CD4-positive, alpha-beta T cell treated with Interleukin-10 for 1 hour (primary cell): ENCODE measurements around the gene SEC31B.

Source experiments
- DNase-seq: peaks from one replicate; pipeline ENCODE4 v3.0.0-alpha.2; 2020

The SEC31B gene

DNA sequence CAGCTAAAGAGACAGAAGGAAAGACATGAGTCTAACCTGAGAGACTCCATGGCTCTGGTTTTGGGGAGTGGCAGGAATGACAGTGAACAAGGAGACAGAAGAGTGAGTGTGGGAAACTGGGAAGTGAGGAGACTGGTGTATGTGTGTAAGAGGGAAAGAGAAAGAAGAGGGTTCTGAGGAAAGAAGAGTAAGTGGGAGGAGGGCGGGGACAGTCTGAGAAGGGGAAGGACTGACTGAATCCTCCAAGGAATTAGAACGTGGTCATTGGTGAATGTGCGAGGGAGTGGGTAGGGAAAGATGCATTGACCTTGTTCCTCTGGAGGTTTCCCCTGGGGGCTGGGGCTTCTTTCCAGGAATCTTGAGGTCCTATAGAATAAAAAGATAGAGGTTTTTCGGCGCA, 30.3 kb downstream of the SEC31B start:
- no peak for DNase-seq

DNA sequence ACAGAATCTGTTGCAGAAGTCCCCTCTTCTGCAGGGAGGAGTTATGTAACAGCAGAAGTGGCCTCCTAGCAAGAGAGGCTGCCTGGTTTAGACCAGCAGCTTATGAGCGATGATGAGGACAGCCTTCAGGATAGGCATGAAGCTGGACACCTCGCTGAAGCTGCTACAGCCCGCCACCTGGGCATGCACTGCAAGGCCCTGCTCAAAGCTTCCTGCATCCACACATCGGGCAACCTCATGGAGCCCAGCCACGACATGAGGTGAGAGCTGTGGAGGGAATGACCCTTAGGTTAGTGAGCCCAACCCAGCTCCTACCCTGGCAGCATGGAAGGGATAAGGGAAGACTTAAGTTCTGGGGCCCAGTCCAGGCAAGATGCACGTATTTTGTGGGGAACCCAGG, 32.1 kb downstream of the SEC31B start:
- DNase-seq, result no peak

DNA sequence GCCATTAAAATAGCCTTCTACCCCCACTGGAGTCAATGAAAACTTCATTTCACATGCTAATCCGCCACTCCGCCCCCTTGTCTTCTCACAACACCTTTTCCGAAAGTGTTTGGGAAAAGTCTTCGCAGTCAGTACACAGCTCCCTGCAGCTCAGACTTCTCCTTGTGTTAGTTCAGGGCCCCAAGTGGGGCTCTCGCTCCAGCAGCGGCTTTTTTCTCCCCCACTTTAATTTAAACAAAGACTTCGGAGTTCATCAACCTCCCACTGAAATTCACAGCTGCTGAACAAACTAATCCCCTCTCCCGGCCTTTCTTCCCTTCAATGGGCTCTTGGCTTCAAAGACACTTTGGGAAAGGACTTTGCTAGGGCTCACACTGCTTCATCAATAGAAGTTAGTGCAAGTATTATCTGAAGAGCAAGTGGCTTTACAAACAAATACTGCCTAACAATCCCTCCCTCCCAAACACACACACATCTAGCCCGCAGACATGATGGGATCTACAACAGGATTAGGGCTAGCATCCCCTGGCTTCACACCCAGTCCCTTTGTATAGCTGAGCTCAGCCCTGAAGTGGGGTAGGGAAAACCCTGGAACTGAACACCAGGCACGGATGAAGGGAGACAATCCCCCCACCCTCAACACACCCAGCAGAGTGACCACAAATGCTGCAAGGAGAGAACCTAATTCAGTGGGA, 33.7 kb downstream of the SEC31B start:
- DNase-seq, result no peak

DNA sequence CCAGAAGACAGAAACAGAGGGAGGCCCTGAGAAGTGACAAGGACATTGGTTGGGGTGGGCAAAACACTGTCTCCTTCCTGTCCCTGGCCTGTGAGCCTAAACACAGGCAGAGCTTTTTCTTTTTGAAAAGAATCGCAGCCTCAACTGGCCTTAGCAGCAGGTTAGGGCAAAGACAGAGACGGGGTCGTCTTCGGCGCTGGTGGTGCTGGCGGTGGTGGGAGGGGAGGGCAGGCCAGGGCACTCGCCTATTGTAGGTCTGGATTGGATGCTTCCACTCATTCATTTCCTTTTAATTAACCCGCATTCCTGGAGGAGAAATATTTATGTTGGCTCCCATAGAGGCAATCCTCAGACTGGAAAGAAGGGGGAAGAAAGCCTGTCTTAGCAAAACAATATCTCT, 34.3 kb downstream of the SEC31B start:
- DNase-seq, result no peak

DNA sequence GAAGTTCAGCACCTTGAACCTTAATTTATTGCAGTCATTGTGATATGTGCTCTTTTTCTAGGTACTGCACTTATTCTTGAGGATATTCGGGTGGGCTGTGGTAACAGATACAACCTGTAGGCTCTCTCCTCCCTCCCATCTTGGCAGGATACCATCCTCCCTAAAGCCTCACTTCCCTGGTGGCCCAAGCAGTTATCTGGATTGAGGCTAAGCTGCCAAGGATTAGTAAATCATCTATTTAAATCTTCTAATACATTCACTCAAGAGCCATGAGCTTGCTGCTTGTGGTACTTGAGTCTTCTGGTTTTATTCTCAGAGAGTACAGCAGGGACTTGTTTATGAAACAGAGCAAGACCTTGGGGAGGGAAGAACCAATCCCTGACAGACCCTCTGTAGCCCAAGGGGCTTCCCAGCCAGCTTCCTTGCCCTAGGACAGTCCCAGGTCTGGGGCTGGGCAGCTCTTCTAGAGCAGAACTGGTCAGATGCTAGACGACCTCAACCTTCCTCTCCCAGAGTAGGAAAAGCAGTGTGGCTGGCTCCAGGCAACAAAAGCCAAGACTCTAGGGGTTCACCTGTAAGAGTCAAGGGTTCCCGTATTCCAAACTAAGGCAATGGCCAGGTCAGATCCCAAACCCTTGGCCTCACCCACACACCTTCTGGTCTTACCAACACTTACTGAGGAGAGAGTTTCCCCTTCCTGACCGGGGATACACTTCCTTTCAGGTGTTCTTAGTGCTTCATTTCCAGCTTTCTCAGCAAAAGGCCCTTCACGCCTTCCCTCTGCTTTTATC, 35.6 kb downstream of the SEC31B start:
- DNase-seq, result no peak

DNA sequence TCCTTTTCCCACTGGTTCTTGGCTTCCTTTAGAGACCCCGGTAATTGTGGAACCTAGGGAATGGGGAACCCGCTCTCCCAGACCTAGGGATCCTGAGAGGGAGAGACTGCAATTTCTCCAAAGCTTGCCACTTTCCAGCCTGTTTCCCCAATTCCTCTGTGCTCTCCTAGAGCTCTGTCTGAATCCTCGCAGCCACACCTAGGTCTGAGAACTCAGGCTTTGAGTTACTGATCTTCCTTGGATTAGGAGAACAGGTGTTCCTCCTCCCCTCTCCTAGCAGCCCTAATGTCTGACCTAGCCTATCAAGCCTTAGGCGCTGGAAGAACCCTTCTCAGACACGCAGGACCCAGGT, 36.9 kb downstream of the SEC31B start:
- no peak for DNase-seq

DNA sequence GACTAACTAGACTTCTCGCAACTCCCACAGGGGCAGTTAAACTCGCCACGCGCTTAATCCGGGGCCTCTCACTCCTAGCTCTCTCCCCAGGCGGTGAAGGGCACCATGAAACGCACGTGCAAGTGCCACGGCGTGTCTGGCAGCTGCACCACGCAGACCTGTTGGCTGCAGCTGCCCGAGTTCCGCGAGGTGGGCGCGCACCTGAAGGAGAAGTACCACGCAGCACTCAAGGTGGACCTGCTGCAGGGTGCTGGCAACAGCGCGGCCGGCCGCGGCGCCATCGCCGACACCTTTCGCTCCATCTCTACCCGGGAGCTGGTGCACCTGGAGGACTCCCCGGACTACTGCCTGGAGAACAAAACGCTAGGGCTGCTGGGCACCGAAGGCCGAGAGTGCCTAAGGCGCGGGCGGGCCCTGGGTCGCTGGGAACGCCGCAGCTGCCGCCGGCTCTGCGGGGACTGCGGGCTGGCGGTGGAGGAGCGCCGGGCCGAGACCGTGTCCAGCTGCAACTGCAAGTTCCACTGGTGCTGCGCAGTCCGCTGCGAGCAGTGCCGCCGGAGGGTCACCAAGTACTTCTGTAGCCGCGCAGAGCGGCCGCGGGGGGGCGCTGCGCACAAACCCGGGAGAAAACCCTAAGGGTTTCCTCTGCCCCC, 37.4 kb downstream of the SEC31B start:
- DNase-seq, result peak; percentile 69

DNA sequence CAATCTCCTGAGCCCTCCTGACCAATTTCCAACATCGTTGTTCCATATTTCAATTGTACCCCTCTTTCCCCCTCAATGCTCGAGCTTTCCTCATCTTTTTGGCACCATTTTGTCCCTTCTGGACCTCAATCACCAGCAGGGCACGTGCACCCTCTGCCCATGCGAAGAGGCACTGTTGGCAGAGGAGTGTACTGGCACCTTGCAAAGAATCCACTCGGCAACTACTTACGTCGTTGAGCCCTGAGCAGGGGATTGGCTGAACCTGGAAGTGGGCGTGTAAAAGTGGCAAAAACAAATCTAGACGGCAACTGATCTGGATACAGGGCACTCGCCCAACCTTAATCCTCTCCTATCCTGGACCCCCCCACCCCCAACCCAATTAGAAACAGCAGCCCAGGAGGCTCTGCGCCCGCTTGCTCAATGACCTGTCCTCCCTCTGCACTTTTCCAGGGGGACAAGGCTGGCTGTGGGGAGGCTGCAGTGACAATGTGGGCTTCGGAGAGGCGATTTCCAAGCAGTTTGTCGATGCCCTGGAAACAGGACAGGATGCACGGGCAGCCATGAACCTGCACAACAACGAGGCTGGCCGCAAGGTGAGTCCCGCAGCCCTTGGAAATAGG, 38.1 kb downstream of the SEC31B start:
- DNase-seq, result peak; percentile 95

DNA sequence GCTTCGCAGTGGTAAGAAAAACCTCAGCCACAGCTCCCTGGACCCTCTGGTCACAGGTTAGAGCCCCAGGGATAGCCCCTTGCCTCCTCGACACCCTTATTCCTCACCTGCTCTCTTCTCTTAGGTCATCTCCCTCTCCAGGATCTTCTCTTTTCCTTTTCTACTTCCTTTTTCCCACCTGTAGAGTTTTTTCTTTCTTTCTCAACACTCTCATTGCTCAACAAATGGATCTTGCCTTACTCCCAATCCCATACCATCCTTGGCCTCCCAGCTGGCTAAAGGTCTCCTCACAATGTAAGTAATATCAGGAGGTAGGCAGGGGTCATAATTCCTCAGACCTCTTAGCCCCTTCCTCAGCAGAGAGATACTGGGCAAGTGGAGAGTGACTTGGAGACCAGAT, 39.7 kb downstream of the SEC31B start:
- DNase-seq, result no peak

DNA sequence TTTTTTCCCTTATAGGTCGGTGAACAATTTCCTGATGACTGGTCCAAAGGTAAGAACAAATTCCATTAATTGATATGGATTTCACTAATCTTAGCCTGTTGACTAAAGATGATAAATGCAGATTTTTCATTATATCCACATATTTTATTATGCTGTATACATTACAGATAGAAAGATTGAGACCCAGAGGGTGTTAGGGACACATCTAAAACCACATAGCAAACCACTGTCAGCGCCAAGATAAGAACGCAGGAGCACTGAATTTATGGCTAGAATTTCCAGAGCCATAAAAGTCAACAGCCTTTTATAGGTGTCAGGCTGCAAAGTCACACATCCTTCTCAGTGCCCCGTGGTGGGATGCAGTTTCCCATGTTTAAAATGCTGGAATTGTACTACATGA, 40.6 kb downstream of the SEC31B start:
- DNase-seq, result no peak

DNA sequence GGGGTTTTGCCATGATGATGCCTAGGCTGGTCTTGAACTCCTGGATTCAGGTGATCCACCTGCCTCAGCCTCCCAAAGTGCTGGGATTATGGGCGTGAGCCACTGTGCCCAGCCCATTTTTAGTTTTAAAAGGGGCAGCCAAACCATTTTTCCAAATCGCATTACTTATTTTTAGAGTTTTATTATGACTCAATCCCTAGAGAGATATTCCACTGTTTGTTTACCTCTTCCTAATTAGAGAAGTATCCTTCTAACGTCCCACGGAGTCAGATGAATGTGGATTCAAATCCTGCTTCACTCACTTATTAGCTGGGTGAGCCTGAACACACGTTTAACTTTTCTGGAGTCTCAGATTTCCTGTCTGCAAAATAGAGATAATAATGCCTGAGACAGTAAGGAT, 41.7 kb downstream of the SEC31B start:
- DNase-seq, result no peak

DNA sequence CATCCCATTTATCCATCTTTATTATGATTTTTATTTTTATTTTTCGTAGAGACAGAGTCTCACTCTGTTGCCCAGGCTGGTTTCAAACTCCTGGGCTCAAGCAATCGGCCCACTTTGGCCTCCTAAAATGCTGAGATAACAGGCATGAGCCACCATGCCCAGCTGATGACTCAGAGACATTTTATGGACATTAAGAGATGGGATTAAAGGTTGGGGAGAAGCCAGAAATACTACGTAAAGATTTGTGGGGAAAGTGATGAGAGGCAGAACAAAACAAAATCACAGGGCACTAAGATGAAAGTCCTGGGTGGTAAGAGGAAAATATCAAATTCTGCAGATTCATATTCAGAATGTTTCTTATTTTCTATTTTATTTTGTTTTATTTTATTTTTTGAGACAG, 49.3 kb downstream of the SEC31B start:
- no peak for DNase-seq

DNA sequence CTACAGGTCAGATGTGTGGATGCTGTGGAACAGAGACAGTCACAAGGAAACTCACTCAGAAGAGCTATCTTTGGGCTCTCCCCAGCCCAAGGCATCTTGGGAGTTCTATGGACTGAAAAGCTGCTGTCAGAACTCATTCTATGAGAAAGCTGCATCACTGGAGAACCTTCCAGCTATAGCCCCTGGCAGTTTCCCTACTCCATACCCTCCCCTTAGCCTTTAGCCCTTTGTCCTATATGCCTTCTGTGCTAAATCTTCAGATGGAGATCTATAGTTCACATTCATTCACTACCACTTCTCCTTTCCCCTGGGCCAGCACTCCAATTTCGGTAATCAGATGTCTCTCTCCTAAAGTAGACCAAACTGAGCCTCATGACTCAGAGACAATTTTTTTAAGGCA, 49.9 kb downstream of the SEC31B start:
- no peak for DNase-seq

DNA sequence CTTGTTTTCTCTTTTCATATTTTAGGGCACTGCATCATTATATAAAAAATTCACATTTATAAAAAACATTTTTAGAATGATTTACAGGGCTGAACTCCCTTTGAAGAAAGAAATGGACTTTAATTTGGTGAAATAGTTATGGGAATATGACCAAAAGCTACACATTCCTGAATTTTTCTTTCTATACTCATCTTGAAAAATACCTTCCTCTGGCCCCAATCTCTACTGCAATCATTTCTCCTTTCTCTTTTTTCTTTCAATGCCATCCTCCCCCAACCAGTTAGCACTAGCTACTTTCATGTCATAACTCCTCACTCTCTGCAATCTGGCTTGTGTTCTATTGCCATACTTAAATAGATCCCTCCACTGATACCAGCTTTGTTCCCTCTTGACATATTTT, 50.7 kb downstream of the SEC31B start:
- no peak for DNase-seq

DNA sequence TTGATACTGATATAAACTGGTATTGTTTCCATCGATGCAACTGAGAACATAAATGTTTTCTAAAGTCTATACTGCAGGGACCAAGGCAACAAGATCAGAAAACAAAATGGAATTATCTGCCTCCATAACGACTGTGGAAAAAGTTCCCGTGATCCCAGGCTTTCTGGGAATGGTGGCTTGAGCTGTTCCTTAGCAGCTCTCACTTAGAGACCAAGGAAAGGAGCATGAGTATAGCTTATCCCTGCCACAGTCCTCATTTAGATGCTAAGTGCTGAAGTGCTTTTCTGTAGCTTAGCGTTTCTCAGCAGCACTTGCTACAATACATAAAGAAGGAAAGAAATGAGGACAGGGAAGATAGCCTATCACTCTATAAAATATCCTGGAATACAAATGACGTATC, 51.3 kb downstream of the SEC31B start:
- no peak for DNase-seq

DNA sequence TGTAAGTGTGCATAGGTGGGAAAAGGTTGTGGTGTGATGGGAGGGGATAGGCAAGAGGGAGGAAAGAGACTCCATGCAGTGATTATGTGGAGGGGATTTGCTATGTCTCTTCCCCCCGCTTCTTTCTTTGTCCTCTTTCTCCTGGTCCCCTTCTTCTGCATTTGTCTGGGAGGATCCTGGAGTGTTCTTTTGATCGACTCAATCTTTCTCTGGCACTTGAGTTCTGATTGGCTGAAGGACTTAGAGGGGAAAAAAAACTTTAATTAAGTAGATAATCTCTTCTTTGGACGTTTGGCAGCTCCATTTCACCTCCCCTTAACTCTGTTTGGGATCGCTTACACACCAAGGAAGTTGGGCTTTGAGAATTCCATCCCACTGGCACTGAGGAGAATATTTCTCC, 57.0 kb downstream of the SEC31B start, which contains the start of gene WNT8B:
TSS of gene WNT8B (plus strand) at position 301 of the 400 bp plus-strand sequence. CDS start 160 bp downstream, outside the sequence.
- DNase-seq, result no peak

DNA sequence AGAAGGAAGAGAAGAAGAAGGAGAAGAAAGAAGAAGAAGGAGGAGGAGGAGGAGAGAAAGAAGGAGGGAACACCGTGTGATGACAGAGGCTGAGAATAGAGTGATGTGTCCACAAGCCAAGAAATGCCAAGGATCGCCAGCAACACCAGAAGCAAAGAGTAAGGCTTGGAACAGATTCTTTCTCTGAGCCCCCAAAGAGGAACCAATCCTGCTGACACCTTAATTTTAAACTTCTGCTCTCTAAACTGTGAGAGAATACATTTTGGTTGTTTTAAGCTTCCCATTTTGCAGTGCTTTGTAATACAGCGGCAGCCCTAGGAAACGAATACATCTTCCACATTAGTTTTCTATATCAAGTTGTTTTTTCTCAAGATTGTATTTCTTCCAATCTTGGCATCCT, 70.7 kb downstream of the SEC31B start:
- no peak for DNase-seq

DNA sequence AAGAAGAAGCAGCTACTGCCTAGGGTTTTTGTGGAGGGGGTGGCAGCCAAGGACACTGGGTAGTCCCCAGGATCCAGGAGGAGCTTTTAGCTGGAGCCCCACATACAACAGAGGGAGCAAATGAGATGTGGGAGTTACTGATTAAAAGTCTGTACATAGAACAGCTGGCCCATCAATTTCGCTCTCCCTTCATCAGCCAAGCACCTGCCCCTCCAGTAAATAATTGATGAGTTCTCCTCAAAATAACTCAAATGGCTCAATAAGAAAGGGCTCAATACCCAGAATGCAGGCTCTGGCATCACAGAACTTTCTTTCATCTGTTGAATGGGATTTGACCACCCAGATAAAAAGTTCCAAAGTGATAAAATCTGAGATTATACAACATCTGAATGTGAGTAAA, 72.0 kb downstream of the SEC31B start:
- no peak for DNase-seq

DNA sequence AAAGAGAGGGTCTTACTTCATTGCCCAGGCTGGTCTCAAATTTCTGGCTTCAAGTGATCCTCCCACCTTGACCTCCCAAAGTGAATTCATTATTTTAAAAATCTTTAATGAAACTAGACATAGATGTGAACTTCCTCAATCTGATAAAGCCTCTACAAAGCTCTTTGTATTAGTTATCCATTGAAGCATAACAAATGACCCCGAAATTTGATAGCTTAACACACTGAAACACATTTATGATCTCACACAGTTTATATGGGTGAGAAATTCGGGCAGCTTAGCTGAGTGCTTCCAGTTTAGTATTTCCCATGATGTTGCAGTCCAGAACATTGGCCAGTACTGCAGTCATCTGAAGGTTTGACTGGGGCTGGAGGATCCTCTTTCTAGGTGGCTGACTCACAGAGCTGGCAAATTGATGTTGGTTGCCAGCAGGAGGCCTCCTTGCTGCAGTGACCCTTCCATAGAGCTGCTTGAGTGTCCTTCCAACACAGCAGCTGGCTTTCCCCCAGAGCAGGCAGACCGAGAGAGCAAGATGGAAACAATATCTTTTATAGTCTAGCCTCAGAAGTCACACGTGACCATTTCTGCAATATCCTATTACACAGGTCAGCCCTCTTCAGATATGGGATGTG, 73.4 kb downstream of the SEC31B start:
- no peak for DNase-seq

DNA sequence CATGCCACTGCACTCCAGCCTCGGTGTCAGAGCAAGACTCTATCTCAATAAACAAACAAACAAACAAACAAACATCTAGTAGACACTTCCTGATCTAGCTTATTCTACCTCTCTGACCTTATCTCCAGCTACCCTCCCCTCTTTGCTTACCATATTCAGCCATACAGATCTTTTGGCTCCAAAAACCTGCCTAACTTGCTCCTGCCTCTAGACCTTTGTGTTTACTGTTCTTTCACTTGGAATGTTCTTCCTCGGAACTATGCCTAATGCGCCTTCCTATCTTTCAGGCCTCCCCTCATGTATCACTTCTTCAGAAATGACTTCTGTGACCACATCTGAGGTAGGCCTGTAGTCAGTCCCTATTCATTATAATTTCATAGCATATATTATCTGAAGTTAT, 77.1 kb downstream of the SEC31B start:
- DNase-seq, result no peak

DNA sequence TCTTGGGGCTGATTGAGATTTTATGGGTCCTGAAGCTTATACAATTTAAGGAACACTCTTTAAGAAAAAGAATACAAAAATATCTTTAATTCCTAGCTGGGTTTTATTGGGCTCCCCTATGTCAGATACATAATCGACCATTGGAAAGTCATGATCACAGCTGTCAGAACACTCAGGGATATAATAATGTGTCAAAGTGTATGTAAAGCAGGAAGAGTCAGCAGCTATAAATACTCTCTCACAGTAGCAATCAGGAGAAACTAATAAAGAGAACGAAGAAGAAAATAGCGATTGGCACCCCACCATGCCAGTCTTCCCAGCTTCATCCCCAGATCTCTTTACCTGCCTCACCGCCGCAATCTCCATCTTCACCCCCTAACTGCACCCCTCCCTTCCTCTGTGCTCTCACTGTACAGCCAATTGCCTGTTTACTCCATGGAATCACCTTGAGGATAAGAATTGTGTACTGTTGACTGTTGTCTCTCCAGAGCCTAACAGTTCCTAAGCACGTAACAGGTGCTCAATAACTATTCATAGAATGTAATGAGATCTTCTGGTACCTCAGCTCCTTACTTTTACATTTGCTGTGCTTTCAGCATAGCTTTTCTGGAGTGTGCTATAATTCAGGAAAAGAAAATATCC, 80.9 kb downstream of the SEC31B start:
- DNase-seq, result no peak
